Fibroblast of the aortic adventitia (primary cell): ENCODE measurements around the gene SLC24A3. TPM values are rescaled to one million over a fixed set of nuclear protein-coding genes. Genes with fewer than 3 reads are reported as not detected.

Experiments
- DNase-seq: peaks from one replicate; pipeline ENCODE4 v3.0.0-alpha.2; 2010; ENCODE audit warnings: low read depth
- H3K4me3 ChIP-seq: 2 replicates; pipeline ENCODE4 v1.5.1; 2011; ENCODE audit warnings: low read depth, mild to moderate bottlenecking, control low read depth, low read length, moderate library complexity
- total RNA-seq: library from RNA; depleted of rRNA; stranded (reverse); fragments of >200 nt; gene quantifications from 2 replicates; pipeline ENCODE4 v1.2.3, GENCODE V29; 2012; ENCODE audit warnings: low replicate concordance
- TF ChIP-seq, protein P1 (sequence below): IDR thresholded peaks from 2 replicates; pipeline ENCODE4 v1.5.1; 2011; ENCODE audit warnings: mild to moderate bottlenecking, low read length, control low read depth, inconsistent platforms; ENCODE audit not compliant: insufficient read depth

Gene SLC24A3
- total RNA-seq, 1 donor, result not detected

DNA sequence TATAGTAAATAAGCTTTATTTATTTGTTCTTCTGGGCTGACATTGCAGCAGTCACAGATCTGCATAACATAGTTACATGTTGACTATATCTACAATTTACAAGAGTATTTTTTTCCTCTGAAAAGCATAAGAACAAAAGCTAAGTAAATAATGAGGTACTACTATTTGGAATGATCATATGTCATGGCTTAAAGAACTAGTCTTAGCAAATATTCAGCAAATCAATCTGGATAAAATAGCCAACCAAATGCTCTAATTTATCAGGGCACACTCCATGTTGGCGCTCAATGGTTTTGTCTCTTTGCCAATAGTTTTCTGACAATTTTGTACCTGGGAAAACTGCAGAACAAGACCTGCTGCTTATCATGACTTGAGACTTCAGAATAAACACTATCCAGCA is 312.2 kb downstream of the SLC24A3 start:
- no peak overlapping the region for H3K4me3 ChIP-seq
- TF ChIP-seq, protein P1, sequence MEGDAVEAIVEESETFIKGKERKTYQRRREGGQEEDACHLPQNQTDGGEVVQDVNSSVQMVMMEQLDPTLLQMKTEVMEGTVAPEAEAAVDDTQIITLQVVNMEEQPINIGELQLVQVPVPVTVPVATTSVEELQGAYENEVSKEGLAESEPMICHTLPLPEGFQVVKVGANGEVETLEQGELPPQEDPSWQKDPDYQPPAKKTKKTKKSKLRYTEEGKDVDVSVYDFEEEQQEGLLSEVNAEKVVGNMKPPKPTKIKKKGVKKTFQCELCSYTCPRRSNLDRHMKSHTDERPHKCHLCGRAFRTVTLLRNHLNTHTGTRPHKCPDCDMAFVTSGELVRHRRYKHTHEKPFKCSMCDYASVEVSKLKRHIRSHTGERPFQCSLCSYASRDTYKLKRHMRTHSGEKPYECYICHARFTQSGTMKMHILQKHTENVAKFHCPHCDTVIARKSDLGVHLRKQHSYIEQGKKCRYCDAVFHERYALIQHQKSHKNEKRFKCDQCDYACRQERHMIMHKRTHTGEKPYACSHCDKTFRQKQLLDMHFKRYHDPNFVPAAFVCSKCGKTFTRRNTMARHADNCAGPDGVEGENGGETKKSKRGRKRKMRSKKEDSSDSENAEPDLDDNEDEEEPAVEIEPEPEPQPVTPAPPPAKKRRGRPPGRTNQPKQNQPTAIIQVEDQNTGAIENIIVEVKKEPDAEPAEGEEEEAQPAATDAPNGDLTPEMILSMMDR, result no peak
- DNase-seq, result no peak

DNA sequence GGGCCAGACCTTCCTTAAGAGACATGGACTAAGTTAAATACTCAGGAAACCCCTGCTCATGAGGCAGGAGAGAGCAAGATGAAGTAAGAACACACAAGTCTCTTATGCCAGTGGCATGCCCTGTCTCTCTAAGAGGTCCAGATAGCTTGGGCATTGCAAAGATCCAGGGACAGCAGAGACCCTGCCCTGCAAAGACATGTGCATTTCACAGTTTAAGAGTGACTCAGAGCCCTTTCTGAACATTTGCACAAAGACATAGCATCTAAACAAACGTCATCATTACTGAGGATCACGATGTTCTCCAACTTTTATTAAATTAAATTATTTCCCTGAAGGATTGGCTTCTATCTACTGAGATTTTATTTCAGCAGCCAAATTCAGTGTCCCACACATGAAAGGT is 315.1 kb downstream of the SLC24A3 start:
- TF ChIP-seq, protein P1, result no peak
- no peak overlapping the region for H3K4me3 ChIP-seq
- DNase-seq, result no peak

DNA sequence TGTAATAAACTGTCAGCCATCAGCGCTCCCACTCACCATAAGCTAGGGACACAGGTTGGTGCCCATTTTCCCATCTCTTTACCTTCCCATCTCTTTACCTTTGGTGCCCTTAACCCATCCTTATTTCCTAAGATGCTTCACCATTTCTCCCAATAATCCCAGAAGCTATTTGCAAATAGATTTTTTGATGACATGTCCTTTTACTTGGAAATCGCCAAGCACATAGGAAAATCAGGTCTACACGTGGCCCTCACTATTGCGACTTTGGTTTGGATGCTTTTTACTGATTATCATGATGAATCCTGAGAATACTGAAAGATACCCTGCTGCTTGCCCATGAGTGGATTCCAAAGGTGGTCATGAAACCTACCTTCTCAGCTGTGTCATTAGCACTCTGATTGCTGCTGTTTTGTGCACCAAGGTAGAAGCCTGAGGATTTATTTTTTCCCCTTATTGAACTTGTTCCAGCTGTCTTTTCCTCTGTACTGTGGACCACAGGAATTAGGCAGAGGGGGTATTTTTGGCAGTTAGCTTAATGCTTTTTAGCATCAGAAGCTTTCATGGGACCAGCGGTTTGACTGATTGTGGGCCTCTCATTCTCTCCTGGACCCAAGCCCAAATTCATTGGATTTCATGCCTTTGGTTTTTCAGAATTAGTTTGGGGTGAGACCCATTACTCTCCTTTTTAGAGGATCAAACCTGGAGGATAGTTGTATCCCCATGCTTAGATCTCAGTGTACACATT is 316.0 kb downstream of the SLC24A3 start:
- H3K4me3 ChIP-seq, result no peak overlapping the region
- no peak for DNase-seq
- TF ChIP-seq, protein P1, result no peak

DNA sequence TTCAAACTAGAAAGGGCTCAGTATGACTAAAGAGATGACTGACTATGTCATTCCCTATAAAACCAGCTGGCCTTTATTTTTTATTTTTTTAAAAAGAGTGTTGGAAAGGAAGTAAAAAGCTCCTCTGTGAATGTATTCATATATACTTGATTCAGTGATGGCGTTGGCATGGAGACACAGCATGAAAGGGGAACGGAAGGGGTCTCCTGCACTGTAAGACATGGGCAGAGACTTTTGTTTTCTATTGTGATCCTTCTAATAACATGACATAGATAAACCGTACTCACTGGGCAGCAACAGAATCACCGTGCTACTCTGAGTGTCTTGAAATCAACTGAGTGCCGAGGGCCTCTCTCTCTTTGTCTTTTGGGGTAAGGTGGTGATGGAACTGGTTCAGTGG is 317.6 kb downstream of the SLC24A3 start:
- no peak overlapping the region for H3K4me3 ChIP-seq
- no peak for DNase-seq
- TF ChIP-seq, protein P1, result no peak

DNA sequence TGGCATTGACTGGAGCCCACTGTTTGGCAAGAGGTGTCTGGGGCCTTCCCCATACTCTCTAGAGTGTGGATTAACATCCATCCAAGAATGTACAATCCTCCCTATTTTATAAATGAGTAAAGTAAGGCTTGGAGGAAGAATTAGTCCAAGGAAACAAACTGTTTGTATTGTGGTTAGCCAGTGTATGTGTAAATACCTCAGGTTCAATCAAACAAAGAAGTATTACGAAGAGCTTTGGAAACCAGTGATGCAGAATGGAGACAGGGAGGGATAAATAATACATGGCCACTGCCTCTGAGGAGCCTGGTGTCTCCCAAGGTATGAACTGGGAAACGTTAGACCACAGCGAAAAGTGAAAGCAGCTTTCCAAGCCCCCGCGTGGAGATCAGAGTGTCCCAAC is 319.0 kb downstream of the SLC24A3 start:
- H3K4me3 ChIP-seq, result no peak overlapping the region
- TF ChIP-seq, protein P1, result no peak
- no peak for DNase-seq

DNA sequence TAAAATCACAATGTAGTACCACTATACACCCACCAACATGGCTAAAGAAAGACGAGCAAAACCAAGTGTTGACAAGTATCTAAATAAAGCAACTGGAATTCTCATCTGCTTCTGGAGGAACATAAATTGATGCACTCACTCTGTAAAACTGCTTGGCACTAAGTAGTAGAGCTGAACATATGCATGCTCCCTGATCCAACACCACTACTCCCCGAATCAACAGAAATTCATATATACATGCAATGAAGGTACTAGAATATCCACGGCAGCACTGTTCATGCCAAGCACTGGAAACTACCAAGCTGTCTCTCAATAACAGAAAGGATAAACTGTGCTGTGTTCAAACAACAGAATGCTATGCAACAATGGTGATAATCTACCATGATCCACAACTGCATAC is 326.1 kb downstream of the SLC24A3 start:
- H3K4me3 ChIP-seq, result no peak overlapping the region
- no peak for DNase-seq
- TF ChIP-seq, protein P1, result no peak

DNA sequence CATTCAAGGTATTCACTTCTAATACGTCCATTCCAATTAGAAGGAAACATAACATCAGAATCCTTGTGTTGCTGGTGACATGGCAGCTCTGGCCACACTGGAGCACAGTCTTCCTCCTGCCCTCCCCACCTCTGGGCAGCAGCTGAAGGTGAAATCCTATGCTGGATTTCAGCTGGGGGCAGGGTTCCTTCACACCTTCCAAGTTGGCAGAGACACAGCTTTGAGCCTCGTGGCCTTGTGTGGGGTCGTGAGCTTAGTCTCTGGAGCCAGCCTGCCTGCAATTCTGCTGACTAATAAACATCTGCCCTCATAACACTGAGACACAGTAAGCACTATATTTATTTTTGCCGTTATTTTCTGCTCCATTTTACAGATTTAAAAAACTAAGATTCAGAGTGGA is 326.7 kb downstream of the SLC24A3 start:
- TF ChIP-seq, protein P1, result no peak
- no peak for DNase-seq
- no peak overlapping the region for H3K4me3 ChIP-seq
